T47D (cell line): ENCODE measurements around the gene KHNYN.

Experiments
- DNase-seq, 2 experiments: peaks; one replicate each; pipeline versions ENCODE4 v3.0.0 to v3.0.0-alpha.2; 2011 to 2012; ENCODE audit warnings: low read depth in 1 of 2, low spot score in 1 of 2
- JUND ChIP-seq: IDR thresholded peaks from 2 replicates; pipeline ENCODE4 v1.6.1; 2012; ENCODE audit warnings: low read depth
- in situ Hi-C: cut with HindIII; loops from 2 replicates; pipeline ENCODE4 v1.10.0; 2016; ENCODE audit warnings: low sequenced_read_pairs, low pct_unique_long_range_greater_than_20kb

Gene KHNYN

GRCh38 chr14:24430682-24431568, 1.2 kb downstream of the KHNYN start:
- no peak for TF ChIP-seq JUND
- in situ Hi-C loops = no loop called here
- no peak for DNase-seq

DNA sequence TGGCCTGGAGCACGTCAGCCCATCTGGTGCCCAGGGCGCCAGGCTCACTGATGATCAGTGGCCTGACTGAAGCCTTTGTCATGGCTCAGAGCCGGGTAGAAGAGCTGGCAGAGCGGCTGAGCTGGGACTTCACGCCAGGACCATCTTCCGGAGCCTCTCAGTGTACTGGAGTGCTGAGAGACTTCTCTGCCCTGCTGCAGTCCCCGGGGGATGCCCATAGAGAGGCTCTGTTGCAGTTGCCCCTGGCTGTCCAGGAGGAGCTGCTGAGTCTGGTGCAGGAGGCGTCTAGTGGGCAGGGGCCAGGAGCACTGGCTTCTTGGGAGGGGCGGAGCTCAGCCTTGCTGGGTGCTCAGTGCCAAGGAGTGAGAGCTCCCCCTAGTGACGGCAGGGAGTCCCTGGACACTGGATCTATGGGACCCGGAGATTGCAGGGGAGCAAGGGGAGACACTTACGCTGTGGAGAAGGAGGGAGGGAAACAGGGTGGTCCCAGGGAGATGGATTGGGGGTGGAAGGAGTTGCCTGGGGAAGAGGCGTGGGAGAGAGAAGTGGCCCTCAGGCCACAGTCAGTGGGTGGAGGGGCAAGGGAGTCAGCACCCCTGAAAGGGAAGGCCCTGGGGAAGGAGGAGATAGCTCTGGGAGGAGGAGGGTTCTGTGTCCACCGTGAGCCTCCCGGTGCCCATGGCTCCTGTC, 2.0 kb downstream of the KHNYN start:
- in situ Hi-C loops = no loop called here
- peak; percentile 79 to 88 for DNase-seq
- TF ChIP-seq JUND = no peak

DNA sequence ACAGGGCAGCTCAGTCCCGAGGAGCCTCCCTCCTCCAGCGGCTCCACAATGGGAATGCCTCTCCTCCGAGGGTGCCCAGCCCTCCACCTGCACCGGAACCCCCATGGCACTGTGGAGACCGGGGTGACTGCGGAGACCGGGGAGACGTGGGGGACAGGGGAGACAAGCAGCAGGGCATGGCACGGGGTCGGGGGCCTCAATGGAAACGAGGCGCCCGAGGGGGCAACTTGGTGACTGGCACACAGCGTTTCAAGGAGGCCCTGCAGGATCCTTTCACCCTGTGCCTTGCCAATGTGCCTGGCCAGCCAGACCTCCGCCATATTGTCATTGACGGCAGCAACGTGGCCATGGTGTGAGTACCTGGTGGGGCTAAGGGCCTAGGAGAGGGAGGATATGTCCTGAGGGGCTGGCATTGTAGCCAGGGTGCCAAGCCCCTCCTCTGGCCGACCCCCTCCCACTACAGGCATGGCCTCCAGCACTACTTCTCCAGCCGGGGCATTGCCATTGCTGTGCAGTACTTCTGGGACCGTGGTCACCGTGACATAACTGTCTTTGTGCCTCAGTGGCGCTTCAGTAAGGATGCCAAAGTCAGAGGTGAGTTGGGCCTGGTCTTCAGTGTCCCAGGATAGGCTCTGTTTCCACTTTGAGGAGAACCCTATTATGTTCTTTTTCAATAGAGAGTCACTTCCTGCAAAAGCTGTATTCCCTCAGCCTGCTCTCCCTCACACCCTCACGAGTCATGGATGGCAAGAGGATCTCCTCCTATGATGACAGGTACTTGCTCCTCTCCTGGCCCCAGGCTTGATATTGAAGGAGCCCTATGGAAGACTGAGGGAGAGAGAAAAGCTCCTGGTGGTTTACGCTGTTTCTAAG, 2.7 kb downstream of the KHNYN start:
- DNase-seq = no peak
- in situ Hi-C loops = no loop called here
- TF ChIP-seq JUND = no peak

DNA sequence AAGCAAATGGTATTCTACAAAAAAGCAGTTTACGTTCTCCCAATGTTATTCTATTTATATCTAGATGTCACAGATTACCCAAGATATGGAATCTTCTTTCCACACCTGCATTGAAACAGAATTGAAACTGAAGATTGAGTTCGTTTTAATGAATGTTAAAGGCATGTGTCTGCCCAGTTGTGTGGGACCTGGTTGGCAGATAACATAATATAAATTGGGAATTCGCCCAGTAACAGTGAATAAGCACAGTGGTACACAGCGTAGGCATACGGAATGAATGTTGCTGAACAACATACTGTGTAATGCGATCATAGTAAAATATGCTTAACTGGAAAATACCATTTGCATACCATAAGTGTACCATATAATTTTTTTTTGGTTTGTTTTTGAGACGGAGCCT, 4.3 kb downstream of the KHNYN start:
- in situ Hi-C loops = no loop called here
- DNase-seq = no peak
- TF ChIP-seq JUND = no peak

- in situ Hi-C loops = no loop called here
- no peak for DNase-seq
- no peak for TF ChIP-seq JUND
These were observed 4.9 kb downstream of the KHNYN start for GRCh38 chr14:24434676-24435075.

DNA sequence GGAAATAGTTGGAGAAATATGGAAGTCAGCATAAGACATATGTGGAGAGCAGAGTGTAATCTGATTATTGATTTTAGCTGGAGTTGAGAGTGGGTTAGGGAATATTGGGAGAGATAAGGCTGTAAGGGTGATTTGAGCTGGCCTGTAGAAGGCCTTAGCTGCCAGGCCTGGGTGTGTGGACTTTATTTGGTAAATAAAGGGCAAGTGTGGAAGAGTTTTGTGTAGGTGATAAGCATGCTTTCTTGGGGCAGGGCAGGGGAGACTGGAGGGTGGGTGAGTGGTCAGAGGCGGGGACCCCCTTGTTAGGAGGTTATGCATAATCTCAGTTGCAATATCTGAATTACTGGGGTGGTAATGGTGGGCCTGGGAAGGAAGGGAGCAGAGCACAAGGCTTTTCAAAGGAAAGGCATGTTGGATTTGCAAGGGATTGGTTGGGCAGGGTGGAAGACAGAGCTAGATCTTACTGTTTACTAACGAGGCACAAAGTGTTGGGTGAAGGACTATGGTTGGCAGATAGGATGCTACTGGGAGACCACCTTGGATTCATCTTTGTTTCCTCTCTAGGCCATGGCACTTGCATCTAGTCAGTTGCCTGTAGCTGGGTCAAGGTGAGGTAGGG, 5.5 kb downstream of the KHNYN start:
- TF ChIP-seq JUND = no peak
- DNase-seq = no peak
- in situ Hi-C loops = no loop called here

- DNase-seq = no peak
- in situ Hi-C loops = no loop called here
- no peak for TF ChIP-seq JUND
These were observed 6.2 kb downstream of the KHNYN start for GRCh38 chr14:24435998-24436354.

DNA sequence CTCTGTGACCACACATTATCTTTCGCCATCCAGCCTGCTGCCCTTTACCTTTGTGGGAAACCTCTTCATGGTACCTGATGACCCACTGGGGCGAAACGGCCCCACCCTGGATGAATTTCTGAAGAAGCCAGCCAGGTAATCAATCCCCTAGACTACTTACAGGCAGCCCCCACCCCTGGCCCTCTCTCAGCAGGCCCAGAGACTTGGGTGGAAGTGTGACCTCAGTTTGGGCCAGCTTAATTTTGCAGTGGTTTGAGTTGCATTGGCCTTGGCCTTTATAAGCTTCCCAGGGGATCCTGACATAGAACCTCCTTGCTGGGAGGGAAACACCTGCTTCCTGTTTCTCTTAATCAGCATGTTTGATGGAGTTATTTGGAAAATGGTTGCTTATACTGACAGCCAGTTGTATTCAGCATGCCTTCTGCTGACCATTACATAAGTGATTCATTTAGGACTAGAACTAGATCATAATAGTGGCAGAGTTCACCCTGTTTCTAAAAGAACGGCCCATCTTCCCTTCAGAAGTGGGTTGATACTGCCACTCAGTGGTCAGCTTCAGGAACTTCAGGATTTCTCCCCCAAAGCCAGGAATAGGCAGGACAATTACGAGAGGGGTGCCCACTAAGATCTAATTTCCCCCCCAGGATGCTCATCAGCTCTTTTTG, 6.7 kb downstream of the KHNYN start:
- in situ Hi-C loops = no loop called here
- no peak for TF ChIP-seq JUND
- peak; percentile 55 to 71 for DNase-seq

GRCh38 chr14:24437020-24437735, 7.4 kb downstream of the KHNYN start:
- no peak for TF ChIP-seq JUND
- in situ Hi-C loops = no loop called here
- no peak for DNase-seq

- no peak for DNase-seq
- in situ Hi-C loops = no loop called here
These were observed 7.9 kb downstream of the KHNYN start for GRCh38 chr14:24437736-24438067.

More at GRCh38 chr14:24437736-24438067, 7.9 kb downstream of the KHNYN start:
- TF ChIP-seq JUND = no peak
